ENCODE measurements around the gene CHRNA3.

DNA sequence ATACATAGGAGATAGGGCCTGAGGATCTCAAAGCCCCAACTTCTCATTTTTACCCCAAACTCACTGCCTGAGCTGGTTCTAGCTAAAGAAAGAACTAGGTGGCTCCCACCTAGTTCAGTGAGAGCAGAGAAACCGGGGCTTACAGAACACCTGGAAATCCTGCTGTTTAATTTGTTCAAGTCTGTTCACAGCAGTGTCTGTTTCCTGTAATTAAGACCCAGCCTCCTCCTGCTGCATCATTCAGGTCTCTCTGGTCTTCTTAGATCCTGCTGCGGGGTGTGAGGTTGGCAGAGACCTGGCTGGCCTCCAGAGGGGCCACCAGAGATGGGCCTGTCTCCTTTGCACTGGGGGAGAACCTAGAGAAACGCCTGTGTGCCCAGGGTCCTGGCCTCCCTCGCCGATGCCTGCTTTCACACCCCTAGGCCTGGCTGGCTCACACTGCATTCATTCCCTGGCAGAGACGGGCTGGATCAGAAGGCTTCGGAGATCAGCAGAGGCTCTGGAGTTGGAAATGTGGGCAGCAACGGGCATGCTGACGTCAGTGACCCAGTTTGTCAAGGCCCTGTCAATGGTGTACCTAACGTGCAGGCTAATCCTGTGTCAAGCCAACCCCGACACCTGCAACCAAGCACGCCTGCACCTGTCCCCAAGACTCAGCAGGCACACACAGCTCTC is 4.9 kb upstream of the CHRNA3 start:
- TF ChIP-seq EZH2 (IDR thresholded peaks at IDR 0.05; ENCODE audit: borderline replicate concordance, low read depth, low read length, severe bottlenecking): no peak
- TF ChIP-seq CTCF (IDR thresholded peaks at IDR 0.05; ENCODE audit: borderline replicate concordance, extremely low read depth, low read length, poor library complexity, severe bottlenecking): no peak

All from DND-41 (cell line).